VCaP (cell line): Measurements from ENCODE around the gene C6orf62.
"Not testable (repeated sequence)": the region's sequence is repeated elsewhere in the genome, so short reads cannot be mapped to it uniquely, and the experiment has no call there.

ENCODE experiments used
- H3K27ac ChIP-seq: fragments of 450-650 bp; 2 replicates; pipeline ENCODE4 v1.5.1; 2017
- TF ChIP-seq, protein P1 (sequence below): fragments of 450-650 bp; conservative IDR thresholded peaks from 2 replicates; pipeline ENCODE4 v1.5.1; 2017; ENCODE audit warnings: mild to moderate bottlenecking, moderate library complexity

C6orf62 gene

DNA sequence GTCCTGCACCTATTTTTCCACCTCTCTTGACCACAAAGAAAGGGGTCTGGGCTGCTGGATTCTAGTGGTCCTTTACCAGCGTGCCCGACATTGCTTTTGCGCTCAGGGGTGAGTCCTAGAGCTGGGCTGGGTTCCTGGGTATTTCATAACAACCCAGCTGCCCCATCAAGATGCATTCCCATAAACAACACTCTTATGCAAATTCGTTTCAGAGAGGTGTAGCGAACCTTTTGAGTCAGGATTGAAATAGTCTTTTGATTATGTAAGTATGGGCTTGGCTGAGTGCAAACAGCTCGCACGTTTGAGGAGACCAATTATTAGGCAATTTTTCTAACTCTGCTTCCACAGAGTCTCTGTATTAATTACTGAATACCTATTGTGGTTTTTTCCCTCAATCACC, 38.4 kb downstream of the C6orf62 start:
- TF ChIP-seq, protein P1, sequence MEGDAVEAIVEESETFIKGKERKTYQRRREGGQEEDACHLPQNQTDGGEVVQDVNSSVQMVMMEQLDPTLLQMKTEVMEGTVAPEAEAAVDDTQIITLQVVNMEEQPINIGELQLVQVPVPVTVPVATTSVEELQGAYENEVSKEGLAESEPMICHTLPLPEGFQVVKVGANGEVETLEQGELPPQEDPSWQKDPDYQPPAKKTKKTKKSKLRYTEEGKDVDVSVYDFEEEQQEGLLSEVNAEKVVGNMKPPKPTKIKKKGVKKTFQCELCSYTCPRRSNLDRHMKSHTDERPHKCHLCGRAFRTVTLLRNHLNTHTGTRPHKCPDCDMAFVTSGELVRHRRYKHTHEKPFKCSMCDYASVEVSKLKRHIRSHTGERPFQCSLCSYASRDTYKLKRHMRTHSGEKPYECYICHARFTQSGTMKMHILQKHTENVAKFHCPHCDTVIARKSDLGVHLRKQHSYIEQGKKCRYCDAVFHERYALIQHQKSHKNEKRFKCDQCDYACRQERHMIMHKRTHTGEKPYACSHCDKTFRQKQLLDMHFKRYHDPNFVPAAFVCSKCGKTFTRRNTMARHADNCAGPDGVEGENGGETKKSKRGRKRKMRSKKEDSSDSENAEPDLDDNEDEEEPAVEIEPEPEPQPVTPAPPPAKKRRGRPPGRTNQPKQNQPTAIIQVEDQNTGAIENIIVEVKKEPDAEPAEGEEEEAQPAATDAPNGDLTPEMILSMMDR = no peak
- no peak overlapping the region for H3K27ac ChIP-seq

DNA sequence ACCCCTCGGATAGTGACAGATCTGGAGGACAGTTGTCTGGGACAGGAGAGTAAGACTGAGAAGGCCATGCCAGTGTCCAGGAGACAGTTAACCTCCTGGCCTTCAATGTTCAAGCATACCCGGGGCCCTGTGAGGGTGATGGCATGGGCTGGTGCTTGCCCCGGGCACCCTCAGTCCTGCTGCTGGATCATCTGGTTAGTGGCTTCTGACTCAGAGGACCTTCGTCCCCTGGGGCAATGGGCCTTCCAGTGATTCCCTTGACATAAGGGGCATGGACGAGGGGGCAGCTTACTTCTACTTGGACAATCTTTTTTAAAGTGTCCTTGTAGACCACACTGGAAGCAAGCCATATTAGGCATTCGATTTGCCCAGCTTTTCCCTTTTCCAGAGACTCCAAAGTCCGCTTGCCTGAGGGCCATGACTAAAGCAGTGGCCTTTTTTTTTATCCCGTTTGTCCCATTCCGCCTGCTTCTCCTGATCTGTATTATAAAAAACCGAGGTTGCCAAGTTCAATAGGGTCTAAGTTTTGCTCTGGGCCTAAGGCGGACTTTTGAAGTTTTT, 40.1 kb downstream of the C6orf62 start:
- H3K27ac ChIP-seq = not testable (repeated sequence)

DNA sequence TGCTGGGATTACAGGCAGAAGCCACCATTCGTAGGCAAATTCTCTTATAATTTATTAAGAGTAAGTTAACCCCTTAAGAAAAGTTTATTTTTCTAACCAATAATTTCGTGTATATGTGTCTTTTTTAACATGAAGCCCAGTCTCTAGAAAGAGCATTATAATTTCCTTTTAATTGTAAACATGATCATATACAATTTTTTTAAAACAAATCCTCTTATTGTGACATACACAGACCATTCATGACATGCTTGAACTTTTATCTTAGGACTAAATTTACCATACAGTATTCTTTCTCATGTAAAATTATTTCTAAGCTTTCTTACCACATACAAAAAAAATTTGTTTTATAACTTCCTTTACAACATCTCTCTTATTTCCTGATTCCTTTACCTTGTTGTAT, 45.3 kb downstream of the C6orf62 start:
- no peak overlapping the region for H3K27ac ChIP-seq
- TF ChIP-seq, protein P1 = no peak

DNA sequence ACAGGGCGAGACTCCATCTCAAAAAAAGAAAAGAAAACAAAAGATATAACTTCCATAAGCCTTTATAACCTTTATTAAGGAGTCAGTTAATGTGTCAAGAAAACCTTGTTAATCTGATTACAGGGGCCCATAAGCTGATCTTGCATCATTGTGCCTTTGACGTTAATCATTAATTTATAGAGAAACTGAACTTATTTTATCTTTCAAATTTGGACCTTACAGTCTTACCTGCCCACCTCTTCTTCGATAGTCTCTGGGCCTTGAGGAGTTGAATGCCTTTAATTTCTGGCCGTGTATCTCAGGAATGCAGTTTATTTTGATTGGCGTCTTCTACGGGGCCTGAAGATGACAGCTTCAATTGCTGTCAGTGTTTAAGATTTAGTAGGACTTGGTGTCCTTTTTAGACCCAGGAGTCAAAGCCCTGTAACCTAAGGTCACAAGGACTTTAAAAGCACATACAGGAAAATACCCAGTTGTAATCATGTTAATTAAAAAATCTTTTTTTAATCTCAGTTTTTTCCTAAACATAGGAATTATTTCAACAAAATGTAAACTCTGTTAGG, 46.3 kb downstream of the C6orf62 start:
- H3K27ac ChIP-seq = no peak overlapping the region
- TF ChIP-seq, protein P1 = no peak

DNA sequence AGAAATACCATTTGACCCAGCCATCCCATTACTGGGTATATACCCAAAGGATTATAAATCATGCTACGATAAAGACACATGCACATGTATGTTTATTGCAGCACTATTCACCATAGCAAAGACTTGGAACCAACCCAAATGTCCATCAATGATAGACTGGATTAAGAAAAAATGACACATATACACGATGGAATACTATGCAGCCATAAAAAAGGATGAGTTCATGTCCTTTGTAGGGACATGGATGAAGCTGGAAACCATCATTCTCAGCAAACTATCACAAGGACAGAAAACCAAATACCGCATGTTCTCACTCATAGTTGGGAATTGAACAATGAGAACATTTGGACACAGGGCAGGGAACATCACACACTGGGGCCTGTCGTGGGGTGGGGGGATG, 47.9 kb downstream of the C6orf62 start:
- H3K27ac ChIP-seq = not testable (repeated sequence)

DNA sequence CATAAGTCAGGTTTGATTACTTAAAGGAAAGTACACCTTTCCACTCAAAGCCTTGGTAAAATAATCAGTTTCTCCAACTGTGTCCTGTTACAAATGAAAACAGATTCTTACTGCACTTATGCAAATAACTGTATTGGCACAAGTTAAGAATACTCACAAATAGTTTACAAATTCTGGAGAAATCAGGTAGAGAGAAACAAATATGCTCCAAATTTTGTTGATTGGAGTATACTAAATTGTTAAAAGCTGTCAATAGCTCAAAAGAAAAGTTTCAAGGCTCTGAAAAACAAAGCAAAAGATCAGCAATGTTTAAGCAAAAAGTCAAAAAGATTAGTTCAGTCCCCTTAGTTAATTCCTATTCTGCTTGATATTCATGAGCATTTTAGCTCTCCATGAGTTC, 48.5 kb downstream of the C6orf62 start:
- not testable (repeated sequence) for H3K27ac ChIP-seq

DNA sequence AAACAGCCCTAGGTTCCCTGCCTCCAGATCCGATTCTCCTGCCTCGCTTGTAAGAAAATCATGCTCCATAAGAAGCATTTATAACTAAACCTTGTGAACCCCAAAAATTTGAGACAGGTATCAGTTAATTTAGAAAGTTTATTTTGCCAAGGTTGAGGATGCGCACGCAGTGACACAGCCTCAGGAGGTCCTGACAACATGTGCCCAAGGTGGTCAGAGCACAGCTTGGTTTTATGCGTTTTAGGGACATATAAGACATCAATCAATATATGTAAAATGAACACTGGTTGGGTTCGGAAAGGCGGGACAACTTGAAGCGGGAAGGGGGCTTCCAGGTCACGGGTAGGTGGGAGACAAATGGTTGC, 50.0 kb downstream of the C6orf62 start:
- TF ChIP-seq, protein P1 = no peak
- H3K27ac ChIP-seq = no peak overlapping the region

DNA sequence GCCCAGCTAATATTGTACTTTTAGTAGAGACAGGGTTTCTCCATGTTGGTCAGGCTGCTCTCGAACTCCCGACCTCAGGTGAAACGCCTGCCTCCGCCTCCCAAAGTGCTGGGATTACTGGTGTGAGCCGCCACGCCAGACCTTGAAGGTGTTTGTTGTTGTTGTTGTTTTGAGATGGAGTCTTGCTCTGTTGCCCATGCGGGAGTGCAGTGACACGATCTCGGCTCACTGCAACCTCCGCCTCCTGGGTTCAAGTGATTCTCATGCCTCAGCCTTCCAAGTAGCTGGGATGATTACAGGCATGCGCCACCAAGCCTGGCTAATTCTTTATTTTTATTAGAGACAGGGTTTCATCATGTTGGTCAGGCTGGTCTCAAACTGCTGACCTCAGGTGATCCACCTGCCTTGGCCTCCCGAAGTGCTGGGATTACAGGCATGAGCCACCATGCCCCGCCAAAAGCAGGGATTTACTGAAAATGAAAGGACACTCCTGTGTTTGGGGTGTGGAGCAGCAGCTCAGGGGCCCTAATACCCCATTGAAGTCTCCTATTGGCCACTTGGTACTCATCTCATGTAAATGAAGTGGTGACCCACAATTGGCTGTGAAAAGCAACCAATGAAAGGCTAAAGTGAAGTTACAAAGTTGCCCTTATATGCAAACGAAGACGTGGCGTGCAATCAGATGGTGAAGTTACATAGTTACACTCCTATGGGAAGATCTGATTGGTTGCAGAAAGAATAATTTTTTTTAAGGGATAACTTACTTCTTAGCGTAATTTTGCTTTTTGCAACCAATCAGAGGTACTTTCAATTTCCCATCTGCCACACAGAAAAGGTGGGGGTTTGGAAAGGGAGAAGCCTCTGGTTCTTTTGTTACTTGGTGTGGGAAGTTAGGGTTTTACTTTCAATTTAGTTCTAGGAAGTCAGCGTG, 50.6 kb downstream of the C6orf62 start:
- H3K27ac ChIP-seq = peak overlapping the region; percentile 98; the same call in 1 of the 2 replicates

DNA sequence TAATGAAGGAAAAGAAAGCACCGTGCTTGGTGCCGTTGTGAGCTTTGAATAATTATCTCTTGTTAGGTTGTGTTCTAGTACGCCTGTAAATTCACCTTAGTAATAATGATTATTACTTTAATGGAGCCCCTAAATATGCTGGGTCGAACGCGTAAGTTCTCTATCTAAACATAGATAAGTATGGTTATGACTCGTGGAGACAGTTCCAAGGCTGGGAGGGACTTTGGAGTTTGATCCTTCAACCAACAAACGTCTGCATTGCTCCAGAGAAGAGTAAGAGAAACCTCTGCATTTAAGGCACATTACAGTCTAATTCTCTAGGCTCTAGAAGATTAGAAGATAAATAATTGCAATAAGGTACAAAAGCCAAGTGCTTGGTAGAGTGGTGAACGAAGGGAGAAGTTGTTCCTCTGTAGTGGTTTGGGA, 51.6 kb downstream of the C6orf62 start:
- TF ChIP-seq, protein P1 = no peak
- H3K27ac ChIP-seq = peak overlapping the region; percentile 98
